ENCODE results near the gene GTF2IRD1. TPM values are rescaled to one million over a fixed set of nuclear protein-coding genes. Genes with fewer than 3 reads are reported as not detected.
"Not testable (repeated sequence)": the region's sequence is repeated elsewhere in the genome, so short reads cannot be mapped to it uniquely, and the experiment has no call there.

The GTF2IRD1 gene
- total RNA-seq, 4 donors from 2014 or later: 2.8 to 27.1 (median 17.1) TPM

GRCh38 chr7:74489997-74490945 is 36.6 kb downstream of the GTF2IRD1 start:
- H3K4me3 ChIP-seq: no peak overlapping the region
- no peaks in the 10 kb centered on the region for H3K27me3 ChIP-seq
- H3K4me1 ChIP-seq: no peaks in the 10 kb centered on the region
- no peaks in the 10 kb centered on the region for H3K9me3 ChIP-seq
- DNase-seq: no peak
- no peak overlapping the region for H3K27ac ChIP-seq
- TF ChIP-seq POLR2A (IDR thresholded peaks at IDR 0.05): no peak
- TF ChIP-seq CTCF (IDR thresholded peaks at IDR 0.05): no peak
- no peaks in the 10 kb centered on the region for H3K36me3 ChIP-seq

GRCh38 chr7:74491490-74491889 is 37.8 kb downstream of the GTF2IRD1 start:
- not testable (repeated sequence) for DNase-seq, H3K27ac ChIP-seq, H3K9me3 ChIP-seq, H3K4me1 ChIP-seq, H3K36me3 ChIP-seq, H3K27me3 ChIP-seq, H3K4me3 ChIP-seq

- Histone ChIP-seq H3K36me3 (no peaks in the 10 kb centered on the region), H3K27ac (no peak overlapping the region), H3K27me3 (no peaks in the 10 kb centered on the region), H3K9me3 (no peaks in the 10 kb centered on the region), H3K4me1 (no peaks in the 10 kb centered on the region), H3K4me3 (no peak overlapping the region)
- DNase-seq: no peak
- TF ChIP-seq CTCF (IDR thresholded peaks at IDR 0.05): no peak
- no peak for TF ChIP-seq POLR2A (IDR thresholded peaks at IDR 0.05)
These were observed 39.6 kb downstream of the GTF2IRD1 start for GRCh38 chr7:74493295-74493694.

GRCh38 chr7:74494076-74494548 is 40.4 kb downstream of the GTF2IRD1 start:
- Histone ChIP-seq H3K9me3 (no peaks in the 10 kb centered on the region), H3K36me3 (no peaks in the 10 kb centered on the region), H3K27me3 (no peaks in the 10 kb centered on the region), H3K27ac (no peak overlapping the region), H3K4me3 (no peak overlapping the region), H3K4me1 (no peaks in the 10 kb centered on the region)
- no peak for TF ChIP-seq POLR2A (IDR thresholded peaks at IDR 0.05)
- no peak for TF ChIP-seq CTCF (IDR thresholded peaks at IDR 0.05)
- no peak for DNase-seq

- DNase-seq: no peak
- Histone ChIP-seq H3K4me3 (no peak overlapping the region), H3K4me1 (no peaks in the 10 kb centered on the region), H3K36me3 (no peaks in the 10 kb centered on the region), H3K9me3 (no peaks in the 10 kb centered on the region), H3K27me3 (no peaks in the 10 kb centered on the region), H3K27ac (no peak overlapping the region)
- TF ChIP-seq POLR2A (IDR thresholded peaks at IDR 0.05) (no peak), CTCF (IDR thresholded peaks at IDR 0.05) (no peak)
These were observed 41.7 kb downstream of the GTF2IRD1 start for GRCh38 chr7:74495112-74496086.

Data from Peyer's patch (tissue), 4 donors.